Urothelium cell line (cell line): ENCODE data around the gene GMDS.

Source experiments
- DNase-seq: peaks from one replicate; pipeline ENCODE4 v3.0.0; 2011; ENCODE audit warnings: low spot score, mixed read lengths
- FAIRE-seq: peaks from 2 replicates; lab custom pipeline; 2011; peaks lifted over from hg19 to GRCh38; lab: Jason Lieb, UNC

Gene GMDS

GRCh38 chr6:1913577-1913976, 331.8 kb downstream of the GMDS start:
- no peak for DNase-seq
- FAIRE-seq = no peak

GRCh38 chr6:1912731-1913130, 332.7 kb downstream of the GMDS start:
- FAIRE-seq (no peak), DNase-seq (no peak)

DNA sequence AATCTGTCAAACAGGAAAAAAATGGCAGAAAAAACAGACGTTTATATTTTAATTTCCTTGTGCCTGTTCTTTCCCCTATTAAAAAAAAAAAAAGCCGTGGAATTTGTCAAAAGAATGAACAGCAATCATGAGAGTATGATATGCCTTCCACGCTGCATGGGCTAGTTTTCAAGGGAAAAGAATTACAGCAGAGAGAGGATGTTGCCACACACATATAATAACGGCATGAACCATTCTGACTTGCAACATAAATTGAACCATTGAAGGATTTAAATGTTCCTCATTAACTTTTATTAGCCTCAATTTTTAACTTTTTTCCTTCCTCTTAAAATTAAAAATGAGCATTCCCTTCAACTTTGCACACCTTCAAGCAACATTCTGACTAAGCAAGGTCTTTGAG, 333.9 kb downstream of the GMDS start:
- FAIRE-seq (no peak), DNase-seq (no peak)

GRCh38 chr6:1910621-1911407, 334.6 kb downstream of the GMDS start:
- FAIRE-seq = no peak

DNA sequence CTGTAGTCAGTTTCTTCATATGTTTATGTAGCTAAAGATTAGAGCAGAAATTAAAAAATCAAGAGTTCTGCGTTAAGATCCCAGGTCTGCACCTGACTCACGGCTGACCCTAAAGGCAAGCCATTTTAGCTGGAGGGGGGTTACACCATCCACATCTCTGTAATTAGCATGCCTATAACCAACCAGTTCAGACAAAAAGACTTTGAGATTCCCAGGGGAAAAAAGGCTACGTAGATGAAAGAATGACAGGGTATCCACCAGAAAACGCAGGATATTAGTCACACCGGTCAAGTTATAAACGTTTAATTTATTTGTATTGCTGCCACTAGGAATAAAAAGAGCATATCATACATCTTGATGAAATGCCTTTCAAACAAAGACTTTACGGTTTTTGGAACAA, 336.6 kb downstream of the GMDS start:
- FAIRE-seq = no peak

More at GRCh38 chr6:1910621-1911407, 334.6 kb downstream of the GMDS start:
- no peak for DNase-seq

GRCh38 chr6:1906609-1907008, 338.8 kb downstream of the GMDS start:
- FAIRE-seq (no peak), DNase-seq (no peak)

More for the DNA sequence above, 336.6 kb downstream of the GMDS start:
- no peak for DNase-seq

DNA sequence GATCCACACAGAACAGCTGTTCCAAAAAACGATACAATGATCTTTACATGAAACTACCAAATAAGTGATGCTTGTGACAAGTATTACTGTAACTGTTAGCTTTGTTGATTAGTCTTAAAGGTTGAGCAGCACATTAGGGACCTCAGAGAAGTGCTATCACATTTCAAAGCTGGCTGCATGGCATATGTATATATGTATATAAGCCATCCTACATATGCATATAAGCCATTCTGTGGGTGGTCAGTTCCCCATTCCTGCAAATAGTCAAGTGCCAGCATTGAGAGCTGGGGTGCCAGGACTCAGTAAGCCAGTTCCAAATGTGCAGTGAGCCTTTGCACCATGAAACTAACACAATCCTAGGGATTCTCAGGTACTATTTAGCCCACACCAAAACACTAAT, 339.4 kb downstream of the GMDS start:
- FAIRE-seq (no peak), DNase-seq (no peak)

DNA sequence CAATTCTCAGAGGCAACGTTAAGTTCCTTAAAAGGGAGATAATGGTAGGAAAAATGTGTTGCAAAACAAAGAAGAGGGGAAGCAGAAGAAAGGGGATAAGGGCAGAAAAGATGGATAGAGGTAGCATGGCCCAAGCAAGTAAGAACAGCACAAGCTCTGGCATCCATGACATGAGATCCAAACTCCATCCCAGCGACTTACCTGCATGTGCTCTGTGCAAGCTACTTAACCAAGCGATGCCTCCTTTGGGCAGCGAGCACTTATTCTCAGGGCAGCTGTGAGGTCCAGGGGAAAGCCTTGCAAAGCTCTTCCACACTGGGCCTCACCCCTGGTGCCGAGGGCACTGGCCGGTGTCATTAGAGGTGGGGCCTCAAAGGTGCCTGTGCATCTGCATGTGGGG, 340.5 kb downstream of the GMDS start:
- FAIRE-seq = no peak

DNA sequence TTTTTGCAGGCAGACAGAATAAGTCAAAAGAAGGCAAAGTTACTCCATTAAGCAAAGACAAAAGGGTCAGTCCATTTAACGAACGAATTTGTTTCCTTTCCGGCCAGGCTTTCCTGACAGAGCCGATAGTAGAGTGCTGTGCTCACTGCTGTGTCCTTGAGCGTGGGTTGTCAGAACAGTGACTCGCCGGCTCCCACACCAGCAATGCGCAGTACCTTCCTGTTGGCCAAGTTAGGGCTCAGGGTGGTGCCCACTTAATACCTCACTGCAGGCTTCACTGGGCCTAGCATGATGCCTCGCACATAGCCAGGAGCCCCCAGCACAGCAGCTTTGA, 341.0 kb downstream of the GMDS start:
- DNase-seq = no peak
- FAIRE-seq = no peak

More for the DNA sequence above, 340.5 kb downstream of the GMDS start:
- no peak for DNase-seq

DNA sequence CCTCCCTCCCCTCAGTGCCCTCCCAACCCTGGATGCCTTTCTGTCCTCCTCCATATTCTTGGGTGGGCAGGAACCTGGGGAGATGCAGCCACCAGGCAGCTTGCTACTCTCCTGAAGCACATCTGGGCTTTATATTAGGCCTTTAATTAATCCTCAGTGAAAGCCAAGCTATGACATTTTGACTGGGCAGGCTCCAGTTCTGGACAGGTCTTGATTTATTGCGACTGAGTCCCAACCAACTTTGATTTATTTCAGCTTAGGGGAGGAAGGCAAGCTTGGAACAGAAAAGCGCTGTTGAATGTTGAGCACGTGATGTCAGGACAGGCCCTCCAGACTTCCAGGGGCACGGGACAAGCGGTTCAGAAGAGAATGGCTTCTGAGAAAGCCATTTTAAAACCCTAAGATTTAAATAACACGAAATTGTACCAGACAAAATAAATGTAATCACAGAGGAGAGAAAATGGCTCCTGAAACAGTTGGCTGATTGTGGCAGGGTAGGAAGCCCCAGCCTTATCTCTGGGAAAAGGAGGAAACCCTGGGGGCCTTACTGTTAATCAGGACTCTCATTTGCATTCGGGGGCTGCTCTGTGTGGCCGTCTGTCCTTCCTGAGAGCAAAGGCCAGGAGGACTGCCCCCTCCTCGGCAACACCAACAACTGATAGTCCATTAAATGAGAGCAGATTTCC, 341.5 kb downstream of the GMDS start:
- no peak for FAIRE-seq
- DNase-seq = no peak

DNA sequence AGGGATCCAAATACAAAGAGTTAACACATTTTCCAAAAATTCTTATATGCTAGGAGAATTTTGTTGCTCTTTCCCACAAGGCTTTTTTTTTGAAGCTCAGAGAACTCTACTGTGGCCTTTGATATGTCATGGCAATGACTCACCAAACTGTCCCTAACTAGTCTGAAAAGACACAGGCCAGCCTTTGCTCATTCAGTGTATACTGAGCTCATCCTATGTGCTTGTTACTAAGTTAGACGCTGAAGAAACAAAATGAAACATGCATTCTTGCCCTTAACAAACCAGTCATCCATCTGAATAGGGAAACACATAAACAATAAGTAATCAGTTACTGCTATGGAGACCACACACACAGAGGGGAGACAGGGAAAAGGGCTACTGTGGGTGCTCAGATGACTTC, 343.8 kb downstream of the GMDS start:
- DNase-seq (no peak), FAIRE-seq (no peak)

DNA sequence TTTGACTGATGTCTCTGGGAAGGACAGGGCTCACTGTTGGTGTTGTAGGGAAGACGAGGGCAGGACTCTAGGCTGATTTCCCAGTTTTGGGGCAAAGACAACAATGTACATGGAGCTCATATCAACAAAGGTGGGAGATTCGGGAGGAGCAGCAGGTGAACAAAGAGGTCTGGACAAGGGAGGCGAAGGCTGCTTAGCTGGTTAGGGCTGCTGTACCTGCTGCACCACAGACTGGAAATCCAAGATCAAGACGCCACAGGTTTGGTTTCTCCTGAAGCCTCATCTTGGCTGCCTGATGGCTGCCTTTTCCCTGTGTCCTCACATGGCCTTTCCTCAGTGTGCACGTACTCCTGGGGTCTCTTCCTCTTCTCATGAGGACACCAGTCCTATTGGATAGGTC, 348.5 kb downstream of the GMDS start:
- no peak for FAIRE-seq
- DNase-seq = no peak

DNA sequence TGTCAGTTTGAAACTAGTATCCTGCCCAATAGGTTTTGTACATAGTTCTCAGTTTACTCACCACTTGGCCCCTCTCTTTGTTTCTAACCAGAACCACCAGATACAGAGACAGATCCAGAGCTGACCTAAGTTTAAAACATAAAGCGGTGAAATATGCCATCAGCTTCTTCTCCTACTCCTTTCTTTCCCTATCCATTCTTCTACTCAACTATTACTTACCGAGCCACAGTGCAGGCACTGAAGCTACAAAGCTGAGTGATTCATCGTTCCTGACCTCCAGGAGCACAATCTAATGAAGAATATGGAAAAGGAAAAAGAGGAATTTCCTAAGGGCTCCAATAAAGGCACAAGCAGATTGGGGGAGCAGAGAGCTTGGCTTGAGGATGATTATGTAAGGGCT, 349.7 kb downstream of the GMDS start:
- no peak for DNase-seq
- no peak for FAIRE-seq

DNA sequence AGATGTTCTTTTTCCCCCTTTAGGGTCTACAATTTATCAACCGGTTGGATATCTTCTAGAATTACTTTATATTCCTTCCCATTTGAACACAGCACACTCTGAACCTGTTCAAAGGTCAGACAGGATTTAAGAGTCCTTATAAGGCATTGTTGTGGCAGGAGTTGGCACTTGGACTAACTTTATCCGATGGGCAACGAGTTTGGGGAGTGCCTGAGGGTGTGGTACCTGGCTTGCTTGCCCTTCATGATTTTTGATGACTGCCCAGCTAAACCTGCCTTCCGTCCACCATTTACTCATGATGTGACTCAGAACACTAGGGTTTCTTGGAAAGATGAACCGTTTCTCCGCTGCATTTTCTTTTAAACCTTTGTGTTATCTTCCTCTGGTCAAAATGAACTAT, 350.5 kb downstream of the GMDS start:
- DNase-seq (no peak), FAIRE-seq (no peak)

GRCh38 chr6:1893470-1894130, 351.8 kb downstream of the GMDS start:
- DNase-seq (no peak), FAIRE-seq (no peak)

DNA sequence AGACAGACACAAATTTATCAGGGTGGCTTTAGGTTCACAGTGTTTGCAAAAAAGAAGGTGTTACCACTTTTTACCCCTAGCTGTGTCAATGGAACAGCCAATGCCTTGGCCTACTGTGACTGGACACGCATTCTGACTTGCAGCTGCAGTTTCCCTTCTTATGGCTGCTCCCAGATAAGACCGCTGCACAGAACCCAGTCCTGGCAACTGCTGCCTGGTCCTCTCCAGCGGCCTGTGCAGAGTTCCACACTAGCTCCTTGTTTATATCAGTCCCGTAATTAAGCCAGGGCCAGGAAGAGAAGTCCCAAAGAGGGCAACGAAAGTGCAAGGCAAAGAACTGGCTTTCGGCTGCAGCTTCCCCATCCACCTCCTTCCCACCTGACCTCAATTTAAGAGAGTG, 352.7 kb downstream of the GMDS start:
- DNase-seq (no peak), FAIRE-seq (no peak)

- FAIRE-seq = no peak
- DNase-seq = no peak
These were observed 354.4 kb downstream of the GMDS start for GRCh38 chr6:1890987-1891386.

DNA sequence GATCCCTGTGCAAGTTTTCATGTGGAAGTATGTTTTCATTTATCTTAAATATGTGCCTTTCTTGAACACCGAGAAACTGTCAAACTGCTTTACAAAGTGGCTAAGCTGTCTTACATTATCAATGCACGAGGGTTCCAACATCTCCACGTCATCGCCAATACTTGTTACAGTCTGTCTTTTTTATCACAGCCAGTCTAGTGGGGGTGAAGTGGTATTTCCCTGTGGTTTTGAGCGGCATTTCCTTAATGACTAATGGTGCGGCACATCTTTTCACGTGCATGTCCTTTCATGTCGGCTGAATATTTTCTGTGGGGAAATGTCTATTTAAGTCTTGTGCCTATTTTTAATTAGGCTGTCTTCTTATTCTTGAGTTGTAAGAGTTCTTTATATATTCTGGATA, 355.3 kb downstream of the GMDS start:
- no peak for FAIRE-seq
- DNase-seq = peak; percentile 23

DNA sequence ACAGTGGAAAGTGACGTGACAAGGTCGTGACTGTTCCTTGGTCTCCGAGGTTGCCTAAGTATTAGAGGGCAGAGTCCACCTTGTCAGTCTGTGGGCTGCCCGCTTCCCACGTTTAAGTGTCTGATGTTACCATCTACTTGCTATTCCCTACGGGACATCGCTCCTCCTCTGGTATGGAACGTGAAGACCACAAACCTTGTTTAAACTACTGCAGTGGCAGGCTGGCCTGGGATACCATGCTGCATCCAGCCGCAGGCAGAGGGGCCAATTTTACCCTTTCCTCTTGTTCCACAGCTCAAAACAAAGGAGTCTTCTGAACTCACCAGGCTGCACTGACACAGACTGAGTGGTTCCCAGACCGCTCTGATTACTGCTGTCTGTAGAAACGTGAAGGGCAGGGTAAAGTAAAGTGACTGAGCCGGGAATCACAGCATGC, 359.8 kb downstream of the GMDS start:
- DNase-seq (no peak), FAIRE-seq (no peak)

- FAIRE-seq = no peak
These were observed 361.1 kb downstream of the GMDS start for GRCh38 chr6:1884313-1884712.

DNA sequence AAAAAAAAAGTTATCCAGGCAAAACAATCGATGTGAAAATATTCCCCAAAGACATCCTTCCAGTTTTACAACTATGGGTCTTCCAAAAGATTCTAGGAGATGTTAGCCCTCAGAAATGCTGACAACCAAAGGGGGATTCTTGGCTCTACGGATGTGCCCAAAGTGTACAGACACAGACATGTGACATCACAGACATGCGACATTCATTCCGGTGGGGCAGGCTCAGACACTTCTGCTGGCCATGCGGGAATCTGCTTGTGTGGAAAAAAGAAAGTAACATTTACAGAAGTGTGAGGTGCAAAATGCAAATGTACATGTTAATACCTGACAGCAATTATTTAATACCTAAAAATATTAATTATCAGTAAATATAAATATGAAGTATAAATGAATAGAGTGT, 367.1 kb downstream of the GMDS start:
- DNase-seq (no peak), FAIRE-seq (no peak)

More at GRCh38 chr6:1884313-1884712, 361.1 kb downstream of the GMDS start:
- DNase-seq = no peak

DNA sequence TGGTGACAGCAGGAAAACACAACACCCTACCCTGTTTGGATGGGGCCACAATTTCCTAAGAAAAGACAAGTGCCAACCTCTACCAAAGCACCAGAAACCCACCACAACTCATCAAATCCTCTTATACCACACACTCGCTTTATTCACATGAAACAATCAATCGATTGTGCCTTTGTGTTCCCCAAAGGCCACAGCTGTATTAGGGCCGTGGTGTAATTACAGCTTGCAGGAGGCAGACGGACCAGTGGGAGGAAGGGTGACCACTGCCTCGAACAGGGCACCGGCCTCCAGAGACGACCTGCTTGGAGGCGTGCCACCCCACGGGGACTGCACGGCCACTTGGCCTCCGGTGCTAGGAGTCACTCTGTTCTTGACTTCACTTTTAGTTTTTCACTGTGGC, 371.6 kb downstream of the GMDS start:
- FAIRE-seq (no peak), DNase-seq (no peak)
